Measurements from ENCODE around the gene TRIM59.

TRIM59 gene

GRCh38 chr3:160464321-160464720 lies 14.7 kb upstream of the TRIM59 start:
- TF ChIP-seq, protein P1, sequence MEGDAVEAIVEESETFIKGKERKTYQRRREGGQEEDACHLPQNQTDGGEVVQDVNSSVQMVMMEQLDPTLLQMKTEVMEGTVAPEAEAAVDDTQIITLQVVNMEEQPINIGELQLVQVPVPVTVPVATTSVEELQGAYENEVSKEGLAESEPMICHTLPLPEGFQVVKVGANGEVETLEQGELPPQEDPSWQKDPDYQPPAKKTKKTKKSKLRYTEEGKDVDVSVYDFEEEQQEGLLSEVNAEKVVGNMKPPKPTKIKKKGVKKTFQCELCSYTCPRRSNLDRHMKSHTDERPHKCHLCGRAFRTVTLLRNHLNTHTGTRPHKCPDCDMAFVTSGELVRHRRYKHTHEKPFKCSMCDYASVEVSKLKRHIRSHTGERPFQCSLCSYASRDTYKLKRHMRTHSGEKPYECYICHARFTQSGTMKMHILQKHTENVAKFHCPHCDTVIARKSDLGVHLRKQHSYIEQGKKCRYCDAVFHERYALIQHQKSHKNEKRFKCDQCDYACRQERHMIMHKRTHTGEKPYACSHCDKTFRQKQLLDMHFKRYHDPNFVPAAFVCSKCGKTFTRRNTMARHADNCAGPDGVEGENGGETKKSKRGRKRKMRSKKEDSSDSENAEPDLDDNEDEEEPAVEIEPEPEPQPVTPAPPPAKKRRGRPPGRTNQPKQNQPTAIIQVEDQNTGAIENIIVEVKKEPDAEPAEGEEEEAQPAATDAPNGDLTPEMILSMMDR (IDR thresholded peaks at IDR 0.05; ENCODE audit: poor library complexity, severe bottlenecking): no peak
- no peak for DNase-seq (ENCODE audit: low spot score)
- Histone ChIP-seq H3K27ac (ENCODE audit: poor library complexity, severe bottlenecking) (no peak overlapping the region), H3K27me3 (ENCODE audit: insufficient read depth, poor library complexity, severe bottlenecking) (no peaks in the 10 kb centered on the region), H3K4me1 (ENCODE audit: insufficient read depth, poor library complexity, severe bottlenecking) (no peaks in the 10 kb centered on the region), H3K9me3 (ENCODE audit: severe bottlenecking) (no peaks in the 10 kb centered on the region), H3K4me3 (ENCODE audit: severe bottlenecking) (no peak overlapping the region), H3K36me3 (ENCODE audit: low read depth) (no peaks in the 10 kb centered on the region)
- no peak for ATAC-seq (ENCODE audit: low read depth)

DNA sequence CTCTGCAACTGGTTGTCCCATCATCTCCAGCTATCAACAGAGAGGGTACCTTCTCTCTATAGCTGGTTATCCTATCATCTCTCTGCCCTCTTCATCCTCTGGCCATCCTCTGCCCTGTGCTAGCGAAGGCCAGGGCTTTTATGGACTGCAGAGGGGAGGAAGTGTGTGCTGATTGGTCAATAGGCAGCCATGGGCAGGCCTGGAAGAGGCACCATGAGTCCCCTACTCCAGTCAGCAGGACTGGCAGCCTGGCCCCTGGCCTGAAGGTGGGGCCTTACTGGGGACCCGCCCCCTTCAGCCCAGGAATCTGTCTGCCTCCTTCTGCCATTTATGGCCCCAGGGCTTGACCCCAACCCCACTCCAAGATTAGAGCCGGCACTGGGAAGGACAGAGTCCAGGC lies 10.4 kb upstream of the TRIM59 start:
- no peak for ATAC-seq (ENCODE audit: low read depth)
- TF ChIP-seq, protein P1 (IDR thresholded peaks at IDR 0.05; ENCODE audit: poor library complexity, severe bottlenecking): no peak
- H3K4me1 ChIP-seq (ENCODE audit: insufficient read depth, poor library complexity, severe bottlenecking): no peaks in the 10 kb centered on the region

DNA sequence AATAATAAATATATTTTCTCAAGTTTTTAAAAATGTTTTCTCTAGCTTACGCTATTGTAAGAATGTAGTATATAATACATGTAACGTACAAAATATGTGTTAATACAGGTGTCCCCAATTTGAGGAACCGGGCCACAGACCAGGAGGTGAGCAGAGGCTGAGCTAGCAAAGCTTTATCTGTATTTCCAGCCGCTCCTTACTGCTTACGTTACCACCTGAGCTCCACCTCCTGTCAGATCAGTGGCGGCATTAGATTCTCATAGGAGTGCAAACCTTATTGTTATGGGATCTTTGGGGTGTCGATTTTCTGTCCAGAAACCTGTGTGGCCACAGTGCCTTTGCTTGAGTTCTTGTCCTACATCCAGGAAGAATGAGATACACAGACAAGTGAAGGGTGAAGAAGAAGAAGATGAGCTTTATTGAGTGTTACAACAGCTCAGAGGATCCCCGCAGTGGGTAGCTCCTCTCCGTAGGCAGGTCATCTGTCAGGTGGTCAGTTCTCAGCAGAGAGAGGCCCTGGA lies 9.9 kb upstream of the TRIM59 start:
- TF ChIP-seq, protein P1 (IDR thresholded peaks at IDR 0.05; ENCODE audit: poor library complexity, severe bottlenecking): no peak
- no peak for DNase-seq (ENCODE audit: low spot score)
- Histone ChIP-seq H3K27me3 (ENCODE audit: insufficient read depth, poor library complexity, severe bottlenecking) (no peaks in the 10 kb centered on the region), H3K27ac (ENCODE audit: poor library complexity, severe bottlenecking) (no peak overlapping the region), H3K4me3 (ENCODE audit: severe bottlenecking) (no peak overlapping the region), H3K4me1 (ENCODE audit: insufficient read depth, poor library complexity, severe bottlenecking) (no peaks in the 10 kb centered on the region), H3K9me3 (ENCODE audit: severe bottlenecking) (no peaks in the 10 kb centered on the region), H3K36me3 (ENCODE audit: low read depth) (no peaks in the 10 kb centered on the region)
- ATAC-seq (ENCODE audit: low read depth): no peak

More for the DNA sequence above, 10.4 kb upstream of the TRIM59 start:
- H3K27ac ChIP-seq (ENCODE audit: poor library complexity, severe bottlenecking): no peak overlapping the region
- no peaks in the 10 kb centered on the region for H3K27me3 ChIP-seq (ENCODE audit: insufficient read depth, poor library complexity, severe bottlenecking)
- no peaks in the 10 kb centered on the region for H3K36me3 ChIP-seq (ENCODE audit: low read depth)
- H3K4me3 ChIP-seq (ENCODE audit: severe bottlenecking): no peak overlapping the region
- DNase-seq (ENCODE audit: low spot score): no peak
- no peaks in the 10 kb centered on the region for H3K9me3 ChIP-seq (ENCODE audit: severe bottlenecking)

GRCh38 chr3:160458151-160458550 lies 8.6 kb upstream of the TRIM59 start:
- no peaks in the 10 kb centered on the region for H3K9me3 ChIP-seq (ENCODE audit: severe bottlenecking)
- no peak for ATAC-seq (ENCODE audit: low read depth)
- H3K36me3 ChIP-seq (ENCODE audit: low read depth): no peaks in the 10 kb centered on the region
- H3K27ac ChIP-seq (ENCODE audit: poor library complexity, severe bottlenecking): no peak overlapping the region
- no peak for DNase-seq (ENCODE audit: low spot score)
- no peak overlapping the region for H3K4me3 ChIP-seq (ENCODE audit: severe bottlenecking)
- TF ChIP-seq, protein P1 (IDR thresholded peaks at IDR 0.05; ENCODE audit: poor library complexity, severe bottlenecking): no peak
- no peaks in the 10 kb centered on the region for H3K27me3 ChIP-seq (ENCODE audit: insufficient read depth, poor library complexity, severe bottlenecking)
- no peaks in the 10 kb centered on the region for H3K4me1 ChIP-seq (ENCODE audit: insufficient read depth, poor library complexity, severe bottlenecking)

DNA sequence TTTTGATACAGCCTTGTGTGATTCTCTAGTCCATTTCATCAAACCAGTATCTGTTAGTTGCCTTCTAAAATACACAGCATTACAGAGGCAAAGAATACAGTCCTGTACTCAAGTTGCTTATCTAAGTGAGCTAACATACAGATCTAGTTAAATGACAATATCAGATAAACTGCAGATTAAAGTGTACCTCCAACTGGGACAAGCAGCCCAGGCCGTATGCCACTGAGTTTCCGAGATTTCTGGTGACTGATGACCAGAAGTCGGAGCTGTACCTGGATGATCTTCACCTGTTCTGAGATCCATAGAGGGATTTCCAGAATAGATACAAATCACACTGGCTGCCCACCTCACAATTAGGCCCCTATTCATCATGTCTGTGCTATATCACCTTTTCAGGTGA lies 6.3 kb upstream of the TRIM59 start:
- no peaks in the 10 kb centered on the region for H3K27me3 ChIP-seq (ENCODE audit: insufficient read depth, poor library complexity, severe bottlenecking)
- no peak for ATAC-seq (ENCODE audit: low read depth)
- TF ChIP-seq, protein P1 (IDR thresholded peaks at IDR 0.05; ENCODE audit: poor library complexity, severe bottlenecking): no peak
- H3K4me1 ChIP-seq (ENCODE audit: insufficient read depth, poor library complexity, severe bottlenecking): peaks cover 3% of the 10 kb centered on the region
- no peaks in the 10 kb centered on the region for H3K36me3 ChIP-seq (ENCODE audit: low read depth)
- no peak overlapping the region for H3K4me3 ChIP-seq (ENCODE audit: severe bottlenecking)
- no peak for DNase-seq (ENCODE audit: low spot score)
- no peak overlapping the region for H3K27ac ChIP-seq (ENCODE audit: poor library complexity, severe bottlenecking)
- H3K9me3 ChIP-seq (ENCODE audit: severe bottlenecking): no peaks in the 10 kb centered on the region
